HG03565 (cell line): ENCODE data around the gene IFNL4.
"Not testable (repeated sequence)": the region's sequence is repeated elsewhere in the genome, so short reads cannot be mapped to it uniquely, and the experiment has no call there.

Experiments
- ATAC-seq: cut with Tn5 transposase; IDR thresholded peaks from one replicate; pipeline ENCODE4 v1.9.1; 2021; ENCODE audit warnings: mild to moderate bottlenecking, moderate library complexity; ENCODE audit not compliant: unreplicated experiment

The IFNL4 gene

GRCh38 chr19:39248806-39249205, at the start of gene IFNL4:
Gene IFNL4 (minus strand): TSS chr19:39248856.
- no peak for ATAC-seq

GRCh38 chr19:39297931-39298634, 49.4 kb upstream of the IFNL4 start:
- no peak for ATAC-seq

- no peak for ATAC-seq
Observed at GRCh38 chr19:39296906-39297305, 48.2 kb upstream of the IFNL4 start.

GRCh38 chr19:39296055-39296645, 47.5 kb upstream of the IFNL4 start, which contains the start of gene IFNL1:
Gene IFNL1 (plus strand): TSS chr19:39296407. CDS start chr19:39296422, 15 bp downstream.
- no peak for ATAC-seq

GRCh38 chr19:39293394-39293793, 44.7 kb upstream of the IFNL4 start:
- ATAC-seq = no peak

- ATAC-seq = no peak
Observed at GRCh38 chr19:39284032-39284431, 35.4 kb upstream of the IFNL4 start.

GRCh38 chr19:39282021-39282420, 33.4 kb upstream of the IFNL4 start:
- ATAC-seq = no peak

- no peak for ATAC-seq
Observed at GRCh38 chr19:39277598-39277997, 28.9 kb upstream of the IFNL4 start.

- no peak for ATAC-seq
Observed at GRCh38 chr19:39276740-39277139, 28.1 kb upstream of the IFNL4 start.

- no peak for ATAC-seq
Observed at GRCh38 chr19:39275578-39275977, 26.9 kb upstream of the IFNL4 start.

- ATAC-seq = not testable (repeated sequence)
Observed at GRCh38 chr19:39273859-39274258, 25.2 kb upstream of the IFNL4 start.

- no peak for ATAC-seq
Observed at GRCh38 chr19:39270036-39270871, 21.6 kb upstream of the IFNL4 start.

GRCh38 chr19:39269369-39269768, 20.7 kb upstream of the IFNL4 start:
- ATAC-seq = not testable (repeated sequence)

- ATAC-seq = not testable (repeated sequence)
Observed at GRCh38 chr19:39268531-39269223, 20.0 kb upstream of the IFNL4 start.

GRCh38 chr19:39268085-39268484, 19.4 kb upstream of the IFNL4 start, which contains the start of gene IFNL2:
Gene IFNL2 (plus strand): TSS chr19:39268396. CDS start chr19:39268569, 173 bp downstream.
- ATAC-seq = not testable (repeated sequence)

GRCh38 chr19:39265321-39265916, 16.8 kb upstream of the IFNL4 start:
- no peak for ATAC-seq

- ATAC-seq = no peak
Observed at GRCh38 chr19:39264306-39265290, 15.9 kb upstream of the IFNL4 start.

GRCh38 chr19:39263912-39264305, 15.3 kb upstream of the IFNL4 start:
- ATAC-seq = no peak

GRCh38 chr19:39262496-39262895, 13.8 kb upstream of the IFNL4 start:
- no peak for ATAC-seq
